Vagina (tissue), 2 donors: Measurements from ENCODE around the gene SCN10A.

Experiments used
- CTCF ChIP-seq, 3 experiments: fragments of 450-650 bp in 2 of 3; fragments of 200-600 bp in 1 of 3; sonication (generic) in 1 of 3; IDR thresholded peaks; one replicate each; pipeline ENCODE4 v1.5.1; 2017 to 2019; ENCODE audit warnings: antibody characterized with exemption in 3 of 3, mild to moderate bottlenecking in 2 of 3, moderate library complexity in 2 of 3
- POLR2A ChIP-seq, 2 donors: fragments of 450-650 bp; IDR thresholded peaks; one replicate each; pipeline ENCODE4 v1.6.1; 2017; ENCODE audit warnings: antibody characterized with exemption in 2 of 2, mild to moderate bottlenecking in 2 of 2, moderate library complexity in 2 of 2

GRCh38 chr3:38757721-38758120 is 58.3 kb downstream of the SCN10A start:
- no peak for TF ChIP-seq CTCF (IDR thresholded peaks at IDR 0.05)
- no peak for TF ChIP-seq POLR2A (IDR thresholded peaks at IDR 0.05)
